ENCODE measurements around the gene GABBR2. TPM values are rescaled to one million over a fixed set of nuclear protein-coding genes. Genes with fewer than 3 reads are reported as not detected.
"Not testable (repeated sequence)": the region's sequence is repeated elsewhere in the genome, so short reads cannot be mapped to it uniquely, and the experiment has no call there.

GABBR2 gene
- total RNA-seq, 2 donors from 2014 or later: not detected

- H3K27me3 Mint-ChIP-seq; H3K27ac Mint-ChIP-seq; H3K9me3 Mint-ChIP-seq; H3K4me3 Mint-ChIP-seq; H3K4me1 Mint-ChIP-seq; H3K36me3 Mint-ChIP-seq (ENCODE audit: low read depth); ATAC-seq (replicated peaks): not testable (repeated sequence)
Measured at GRCh38 chr9:98684816-98685215, 23.9 kb downstream of the GABBR2 start.

DNA sequence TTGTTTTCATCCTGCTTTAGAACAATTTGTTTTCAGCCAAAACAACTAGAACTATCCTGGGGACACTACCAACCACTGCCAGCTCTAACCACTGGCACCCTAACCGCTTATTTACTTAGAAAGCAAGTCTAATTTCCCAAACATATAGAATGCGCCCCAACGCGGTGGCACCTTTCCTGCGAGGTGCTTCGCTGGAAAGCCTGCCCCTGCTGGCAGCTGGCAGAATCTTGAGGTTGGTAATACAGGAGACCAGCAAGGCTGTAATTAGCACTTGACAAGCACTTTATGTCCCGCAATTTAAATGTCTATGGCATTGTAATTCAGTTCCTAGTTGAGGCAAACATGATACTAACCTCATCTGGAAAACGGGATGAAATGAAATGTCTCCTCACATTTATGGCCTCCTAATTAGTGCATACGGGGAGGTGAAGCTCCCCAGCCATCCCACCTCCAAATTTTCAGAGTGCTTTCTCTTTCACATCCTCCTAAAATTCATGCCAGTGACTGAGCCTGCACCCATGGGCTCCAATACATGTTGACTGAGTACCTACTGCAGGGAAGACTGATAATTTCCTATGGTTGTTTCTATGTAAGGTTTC is 30.4 kb downstream of the GABBR2 start:
- ATAC-seq (replicated peaks): no peak
- peaks cover 26% of the 10 kb centered on the region for H3K27me3 Mint-ChIP-seq
- no peaks in the 10 kb centered on the region for H3K36me3 Mint-ChIP-seq (ENCODE audit: low read depth)
- H3K4me3 Mint-ChIP-seq: no peak overlapping the region
- no peak overlapping the region for H3K27ac Mint-ChIP-seq
- H3K9me3 Mint-ChIP-seq: peaks cover 5% of the 10 kb centered on the region
- no peaks in the 10 kb centered on the region for H3K4me1 Mint-ChIP-seq

GRCh38 chr9:98673681-98674080 is 35.1 kb downstream of the GABBR2 start:
- peaks cover 28% of the 10 kb centered on the region for H3K27me3 Mint-ChIP-seq

DNA sequence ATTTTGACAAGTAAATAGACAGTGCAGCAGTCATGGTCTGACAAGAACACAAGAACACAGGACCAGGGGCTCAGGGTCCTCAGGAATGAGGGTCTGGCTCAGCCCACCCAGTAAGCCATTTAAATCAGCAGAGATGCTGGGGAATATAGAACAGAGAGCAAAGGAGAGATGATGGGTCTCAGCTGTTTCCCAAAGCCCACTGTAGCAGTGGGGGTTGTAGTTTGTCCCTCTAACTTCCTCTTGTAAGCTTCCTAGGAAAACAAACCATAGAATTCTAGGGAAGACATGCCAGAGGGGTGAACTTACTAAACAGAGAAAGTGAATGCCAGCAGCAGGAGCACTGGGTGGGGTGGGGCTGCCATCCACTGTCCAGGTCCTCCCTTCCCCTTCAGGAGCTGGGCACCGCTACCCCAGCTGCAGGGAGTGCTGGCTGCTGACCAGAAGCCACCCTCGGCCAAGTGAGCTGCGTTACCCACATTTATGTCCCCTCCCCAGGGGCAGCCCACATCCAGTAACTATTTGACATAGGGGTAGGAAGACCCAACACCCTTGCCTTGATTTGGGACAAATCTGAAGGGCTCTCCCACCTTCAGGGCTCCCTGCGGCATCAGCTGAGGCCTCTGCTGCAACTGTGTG is 41.6 kb downstream of the GABBR2 start:
- H3K4me3 Mint-ChIP-seq: no peak overlapping the region
- H3K9me3 Mint-ChIP-seq: no peaks in the 10 kb centered on the region
- no peaks in the 10 kb centered on the region for H3K36me3 Mint-ChIP-seq (ENCODE audit: low read depth)
- H3K27me3 Mint-ChIP-seq: peaks cover 30% of the 10 kb centered on the region
- ATAC-seq (replicated peaks): no peak
- H3K27ac Mint-ChIP-seq: no peak overlapping the region
- H3K4me1 Mint-ChIP-seq: no peaks in the 10 kb centered on the region

More at GRCh38 chr9:98673681-98674080, 35.1 kb downstream of the GABBR2 start:
- H3K4me1 Mint-ChIP-seq: no peaks in the 10 kb centered on the region
- peaks cover 5% of the 10 kb centered on the region for H3K9me3 Mint-ChIP-seq
- no peak for ATAC-seq (replicated peaks)
- no peaks in the 10 kb centered on the region for H3K36me3 Mint-ChIP-seq (ENCODE audit: low read depth)
- H3K27ac Mint-ChIP-seq: no peak overlapping the region
- no peak overlapping the region for H3K4me3 Mint-ChIP-seq

DNA sequence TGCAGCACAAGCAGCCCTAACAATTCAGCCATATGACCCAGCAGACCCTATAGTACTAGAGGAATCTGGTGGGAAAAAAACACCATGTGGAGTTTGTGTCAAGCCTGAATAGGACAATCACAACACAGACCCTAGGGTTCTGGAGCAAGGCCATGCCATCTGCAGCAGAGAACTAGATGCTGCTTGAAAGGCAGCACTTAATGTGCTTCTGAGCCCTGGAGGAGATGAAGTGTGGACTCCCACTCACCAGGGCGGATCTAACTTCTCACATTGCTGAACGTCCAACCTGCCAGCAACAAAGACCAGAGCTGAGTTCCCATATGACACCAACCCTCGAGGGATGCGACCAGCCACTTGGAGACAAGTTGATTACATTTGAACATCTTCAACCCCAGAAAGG is 43.2 kb downstream of the GABBR2 start:
- Mint-ChIP-seq H3K27me3 (peaks cover 29% of the 10 kb centered on the region), H3K4me1 (no peaks in the 10 kb centered on the region), H3K27ac (no peak overlapping the region), H3K4me3 (no peak overlapping the region), H3K36me3 (ENCODE audit: low read depth) (no peaks in the 10 kb centered on the region), H3K9me3 (no peaks in the 10 kb centered on the region)
- no peak for ATAC-seq (replicated peaks)

DNA sequence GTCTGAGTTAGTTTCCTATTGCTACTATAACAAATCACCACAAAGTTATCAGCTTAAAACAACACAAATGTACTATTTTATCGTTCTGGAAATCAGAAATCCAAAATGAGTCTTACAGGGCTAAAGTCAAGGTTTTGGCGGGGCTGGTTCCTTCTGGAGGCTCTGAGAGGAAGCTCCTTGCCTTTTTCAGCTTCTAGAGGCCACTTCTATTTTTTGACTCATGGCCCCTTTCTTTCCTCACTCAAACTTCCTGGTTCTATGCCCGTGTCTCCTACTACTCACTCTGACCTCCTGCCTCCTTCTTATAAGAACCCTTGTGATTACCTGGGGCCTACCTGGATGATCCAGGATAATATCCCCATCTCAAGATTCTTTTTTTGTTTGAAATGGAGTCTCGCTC is 48.2 kb downstream of the GABBR2 start:
- Mint-ChIP-seq H3K27me3 (peaks cover 14% of the 10 kb centered on the region), H3K4me1 (no peaks in the 10 kb centered on the region), H3K36me3 (ENCODE audit: low read depth) (no peaks in the 10 kb centered on the region), H3K27ac (no peak overlapping the region), H3K4me3 (no peak overlapping the region), H3K9me3 (no peaks in the 10 kb centered on the region)
- ATAC-seq (replicated peaks): no peak

DNA sequence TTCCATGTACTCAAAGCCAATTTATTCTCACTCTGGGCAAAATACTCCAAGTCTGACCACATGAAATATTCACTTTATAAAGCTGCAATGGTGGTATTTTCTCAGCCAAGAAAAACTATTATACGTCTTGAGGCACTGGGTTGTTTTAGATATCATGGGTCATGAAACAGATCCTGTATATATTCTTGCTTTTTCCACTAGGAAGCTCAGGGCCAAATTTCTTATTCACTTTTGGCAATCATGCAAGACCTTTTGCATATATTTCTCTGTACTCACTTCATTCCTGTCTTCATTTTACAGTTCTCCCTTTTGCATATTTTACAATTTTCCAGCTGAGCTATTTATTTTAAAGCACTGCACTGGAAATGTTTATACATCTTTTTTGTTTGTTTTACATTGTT is 49.8 kb downstream of the GABBR2 start:
- Mint-ChIP-seq H3K36me3 (ENCODE audit: low read depth) (no peaks in the 10 kb centered on the region), H3K27ac (no peak overlapping the region), H3K27me3 (peaks cover 13% of the 10 kb centered on the region), H3K4me3 (no peak overlapping the region), H3K4me1 (no peaks in the 10 kb centered on the region), H3K9me3 (no peaks in the 10 kb centered on the region)
- ATAC-seq (replicated peaks): no peak

GRCh38 chr9:98657897-98658296 is 50.8 kb downstream of the GABBR2 start:
- Mint-ChIP-seq H3K27me3 (peaks cover 9% of the 10 kb centered on the region), H3K36me3 (ENCODE audit: low read depth) (no peaks in the 10 kb centered on the region), H3K9me3 (no peaks in the 10 kb centered on the region), H3K4me3 (no peak overlapping the region), H3K4me1 (no peaks in the 10 kb centered on the region), H3K27ac (no peak overlapping the region)
- ATAC-seq (replicated peaks): no peak

DNA sequence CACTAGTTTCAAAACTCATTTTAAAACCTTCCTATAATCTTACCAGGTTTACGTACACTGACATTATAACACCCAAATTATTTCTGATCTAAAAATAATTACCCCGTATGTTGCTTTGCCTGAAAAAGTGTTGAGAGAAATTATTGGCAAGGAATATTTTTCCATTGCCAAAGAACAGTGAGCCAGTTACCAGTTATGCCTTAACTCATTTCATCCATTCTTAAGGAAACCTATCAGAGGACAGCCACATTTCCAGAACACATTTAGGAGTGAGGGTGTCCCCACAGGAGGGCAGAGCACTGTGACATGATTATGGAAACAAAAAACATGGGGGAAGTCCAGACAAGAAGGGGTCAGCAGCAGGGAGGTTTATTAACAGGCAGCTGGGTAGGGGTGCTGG is 52.2 kb downstream of the GABBR2 start:
- Mint-ChIP-seq H3K4me3 (no peak overlapping the region), H3K27ac (no peak overlapping the region), H3K36me3 (ENCODE audit: low read depth) (no peaks in the 10 kb centered on the region)

DNA sequence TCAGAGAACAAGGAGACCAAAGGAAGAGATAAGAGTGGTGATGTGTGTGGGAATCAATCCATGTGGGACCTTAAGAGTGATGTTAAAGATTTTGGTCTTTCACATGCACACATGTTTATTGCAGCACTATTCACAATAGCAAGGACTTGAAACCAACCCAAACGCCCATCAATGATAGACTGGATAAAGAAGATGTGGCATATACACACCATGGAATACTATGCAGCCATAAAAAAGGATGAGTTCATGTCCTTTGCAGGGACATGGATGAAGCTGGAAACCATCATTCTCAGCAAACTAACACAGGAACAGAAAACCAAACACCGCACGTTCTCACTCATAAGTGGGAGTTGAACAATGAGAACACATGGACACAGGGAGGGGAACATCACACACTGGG is 53.3 kb downstream of the GABBR2 start:
- not testable (repeated sequence) for H3K4me3 Mint-ChIP-seq; ATAC-seq (replicated peaks); H3K4me1 Mint-ChIP-seq; H3K27me3 Mint-ChIP-seq; H3K36me3 Mint-ChIP-seq (ENCODE audit: low read depth); H3K9me3 Mint-ChIP-seq; H3K27ac Mint-ChIP-seq

More for the DNA sequence above, 52.2 kb downstream of the GABBR2 start:
- Mint-ChIP-seq H3K4me1 (no peaks in the 10 kb centered on the region), H3K9me3 (no peaks in the 10 kb centered on the region), H3K27me3 (no peaks in the 10 kb centered on the region)
- no peak for ATAC-seq (replicated peaks)

DNA sequence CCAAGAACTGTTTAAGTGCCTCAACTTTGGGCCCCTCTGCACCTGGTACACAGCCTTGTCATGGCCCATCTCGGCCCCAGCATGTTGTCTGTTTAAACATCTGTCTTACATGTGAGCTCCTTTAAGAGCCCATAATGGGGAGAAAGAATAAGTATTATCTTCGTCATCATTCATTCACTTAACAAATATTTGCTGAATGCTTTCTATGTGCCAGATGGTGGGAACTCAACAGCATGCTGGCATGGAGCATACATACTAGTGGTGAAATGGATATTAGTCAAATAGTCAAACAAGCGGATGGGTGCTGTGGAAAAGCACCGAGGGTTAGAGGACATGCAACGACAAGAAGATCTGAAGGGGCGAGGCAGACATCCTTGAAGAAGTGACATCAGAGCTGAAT is 54.5 kb downstream of the GABBR2 start:
- no peak for ATAC-seq (replicated peaks)
- Mint-ChIP-seq H3K4me3 (no peak overlapping the region), H3K9me3 (no peaks in the 10 kb centered on the region), H3K27ac (no peak overlapping the region), H3K36me3 (ENCODE audit: low read depth) (no peaks in the 10 kb centered on the region), H3K27me3 (peaks cover 11% of the 10 kb centered on the region), H3K4me1 (no peaks in the 10 kb centered on the region)

GRCh38 chr9:98652741-98653140 is 56.0 kb downstream of the GABBR2 start:
- Mint-ChIP-seq H3K36me3 (ENCODE audit: low read depth) (no peaks in the 10 kb centered on the region), H3K4me1 (no peaks in the 10 kb centered on the region), H3K4me3 (no peak overlapping the region), H3K9me3 (no peaks in the 10 kb centered on the region), H3K27me3 (peaks cover 15% of the 10 kb centered on the region), H3K27ac (no peak overlapping the region)
- ATAC-seq (replicated peaks): no peak

DNA sequence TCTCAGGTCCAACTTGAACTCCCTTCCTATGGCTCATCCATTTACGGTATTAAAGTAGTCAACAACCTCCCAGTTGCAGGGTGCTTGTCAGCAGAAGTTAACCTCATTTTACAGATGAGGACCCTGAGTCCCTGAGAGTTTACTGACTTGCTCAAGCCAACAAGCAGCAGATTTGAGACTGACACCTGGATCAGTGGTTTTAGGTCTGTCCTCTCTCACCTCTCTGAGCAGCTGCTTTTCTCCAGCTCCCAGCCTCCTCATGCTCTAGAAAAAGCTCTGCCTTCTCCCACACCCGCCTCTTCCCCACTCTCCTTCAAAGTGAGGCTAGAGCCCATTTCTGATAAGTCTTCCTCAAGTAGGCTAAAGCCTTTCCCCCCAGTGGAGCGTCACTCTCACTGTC is 56.4 kb downstream of the GABBR2 start:
- no peak for ATAC-seq (replicated peaks)
- no peaks in the 10 kb centered on the region for H3K9me3 Mint-ChIP-seq
- no peaks in the 10 kb centered on the region for H3K36me3 Mint-ChIP-seq (ENCODE audit: low read depth)
- no peak overlapping the region for H3K27ac Mint-ChIP-seq
- no peak overlapping the region for H3K4me3 Mint-ChIP-seq
- H3K27me3 Mint-ChIP-seq: peaks cover 15% of the 10 kb centered on the region
- no peaks in the 10 kb centered on the region for H3K4me1 Mint-ChIP-seq

DNA sequence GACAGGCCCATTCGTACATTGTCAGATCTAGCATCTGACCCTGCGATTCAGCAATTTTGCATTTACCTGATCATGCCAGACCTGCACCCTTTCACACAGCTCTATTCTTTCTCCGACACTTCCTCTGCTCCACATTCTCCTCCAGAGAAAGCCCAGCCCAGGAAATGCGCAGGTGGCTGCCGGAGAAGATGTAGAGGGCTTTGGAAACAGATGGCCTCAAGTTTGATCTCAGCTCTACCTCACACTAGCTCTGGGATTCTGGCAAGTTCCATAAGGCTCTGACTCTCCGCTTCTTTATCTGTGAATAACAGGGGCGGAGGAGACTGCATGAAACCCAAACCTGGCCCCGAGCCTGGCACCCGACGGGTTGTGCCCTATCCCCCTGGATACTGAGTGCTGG is 61.5 kb downstream of the GABBR2 start:
- Mint-ChIP-seq H3K4me3 (no peak overlapping the region), H3K9me3 (no peaks in the 10 kb centered on the region), H3K36me3 (ENCODE audit: low read depth) (no peaks in the 10 kb centered on the region), H3K27ac (no peak overlapping the region), H3K4me1 (no peaks in the 10 kb centered on the region), H3K27me3 (peaks cover 30% of the 10 kb centered on the region)
- ATAC-seq (replicated peaks): no peak

DNA sequence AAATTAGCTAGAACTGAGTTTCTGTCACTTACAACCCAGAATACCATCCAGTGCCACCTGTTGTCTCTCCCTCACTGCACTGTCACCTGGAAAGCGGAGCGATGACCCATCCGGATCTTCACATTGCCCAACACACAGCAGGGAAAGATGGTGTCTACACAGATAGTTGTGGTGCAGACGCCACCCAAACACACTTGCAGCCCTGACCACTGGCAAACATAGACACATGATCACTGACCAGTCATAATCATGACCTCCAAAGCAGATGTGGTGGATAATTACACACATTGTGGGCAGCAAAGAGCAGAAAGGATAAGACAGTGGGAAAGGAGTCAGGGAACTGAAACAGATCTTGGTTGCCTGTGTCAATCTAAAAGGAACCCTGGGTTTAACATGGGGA is 64.7 kb downstream of the GABBR2 start:
- Mint-ChIP-seq H3K4me3 (no peak overlapping the region), H3K4me1 (no peaks in the 10 kb centered on the region), H3K36me3 (ENCODE audit: low read depth) (no peaks in the 10 kb centered on the region), H3K9me3 (no peaks in the 10 kb centered on the region), H3K27me3 (peaks cover 34% of the 10 kb centered on the region), H3K27ac (no peak overlapping the region)
- ATAC-seq (replicated peaks): no peak

Data from activated T-helper 17 cell treated with anti-CD3 and anti-CD28 coated beads, Interleukin-2, amount 50 U/mL, for 72 hours (primary cell).